ENCODE data around the gene GNAQ. TPM values are rescaled to one million over a fixed set of nuclear protein-coding genes. Genes with fewer than 3 reads are reported as not detected.
A peak's percentile ranks its signal among the peaks of the same experiment; 100 is the strongest.

Gene GNAQ
- total RNA-seq, 1 donor from 2014 or later = 97.5 TPM

DNA sequence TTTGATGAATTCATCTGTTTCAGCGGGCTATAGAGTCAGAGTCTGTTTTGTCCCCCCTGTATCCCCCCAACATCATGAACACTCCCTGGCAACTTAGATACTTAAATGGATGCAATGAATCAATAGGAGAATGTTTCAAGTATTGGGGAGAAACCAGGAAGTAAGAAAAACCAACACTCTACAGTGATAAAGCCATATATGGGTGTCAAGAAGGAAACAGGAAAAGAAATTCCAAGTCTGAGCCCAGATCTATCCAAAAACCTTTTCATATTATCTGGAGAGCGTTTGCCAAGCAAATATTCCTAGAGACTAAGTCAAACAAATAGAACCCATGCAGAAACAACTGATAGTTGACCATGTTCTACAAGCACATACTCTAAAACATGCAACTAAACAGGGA, 2.3 kb upstream of the GNAQ start:
- DNase-seq (ENCODE audit: low spot score) = no peak
- intact Hi-C loops (cut with DNase I) = loop anchor here (10.0 kb wide), 1 partner anchor 59 kb away; no protein-coding TSS in a partner anchor
- ATAC-seq = no peak

DNA sequence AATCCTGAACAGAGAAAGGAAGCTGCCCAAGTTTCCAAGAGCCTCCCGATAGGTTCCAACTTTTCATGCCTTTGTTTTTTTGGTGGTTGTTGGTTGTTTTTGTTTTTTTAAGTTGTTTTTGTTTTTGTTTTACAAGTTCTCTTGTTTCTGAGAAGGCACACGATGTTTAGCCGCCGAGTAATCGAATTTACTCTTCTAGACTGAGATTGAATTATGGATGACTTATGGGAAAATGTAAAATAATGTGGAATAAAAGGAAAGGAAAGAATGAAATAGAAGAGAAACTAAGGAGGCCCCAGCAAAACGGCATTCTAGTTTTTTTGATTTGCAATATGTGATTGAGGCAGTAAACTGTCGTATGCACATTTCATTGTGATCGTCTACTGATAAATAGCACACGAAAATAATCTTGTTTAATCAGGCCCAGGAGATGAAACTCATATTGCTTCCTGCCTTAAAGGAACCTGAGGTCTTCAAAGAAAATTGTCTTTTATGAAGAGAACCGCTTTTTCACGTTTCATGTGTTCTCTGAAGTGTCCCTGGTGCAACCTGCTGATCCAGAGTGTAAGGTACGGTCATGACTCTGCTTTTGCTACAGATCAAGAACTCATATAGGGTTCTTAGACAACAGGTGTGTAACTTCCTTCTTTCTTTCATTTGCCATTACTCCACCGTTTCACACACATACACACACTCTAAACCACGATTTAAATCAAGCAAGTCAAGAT, 1.3 kb upstream of the GNAQ start:
- DNase-seq (ENCODE audit: low spot score) (no peak), ATAC-seq (no peak)
- intact Hi-C loops (cut with DNase I) = loop anchor here (10.0 kb wide), 1 partner anchor 58 kb away; no protein-coding TSS in a partner anchor

DNA sequence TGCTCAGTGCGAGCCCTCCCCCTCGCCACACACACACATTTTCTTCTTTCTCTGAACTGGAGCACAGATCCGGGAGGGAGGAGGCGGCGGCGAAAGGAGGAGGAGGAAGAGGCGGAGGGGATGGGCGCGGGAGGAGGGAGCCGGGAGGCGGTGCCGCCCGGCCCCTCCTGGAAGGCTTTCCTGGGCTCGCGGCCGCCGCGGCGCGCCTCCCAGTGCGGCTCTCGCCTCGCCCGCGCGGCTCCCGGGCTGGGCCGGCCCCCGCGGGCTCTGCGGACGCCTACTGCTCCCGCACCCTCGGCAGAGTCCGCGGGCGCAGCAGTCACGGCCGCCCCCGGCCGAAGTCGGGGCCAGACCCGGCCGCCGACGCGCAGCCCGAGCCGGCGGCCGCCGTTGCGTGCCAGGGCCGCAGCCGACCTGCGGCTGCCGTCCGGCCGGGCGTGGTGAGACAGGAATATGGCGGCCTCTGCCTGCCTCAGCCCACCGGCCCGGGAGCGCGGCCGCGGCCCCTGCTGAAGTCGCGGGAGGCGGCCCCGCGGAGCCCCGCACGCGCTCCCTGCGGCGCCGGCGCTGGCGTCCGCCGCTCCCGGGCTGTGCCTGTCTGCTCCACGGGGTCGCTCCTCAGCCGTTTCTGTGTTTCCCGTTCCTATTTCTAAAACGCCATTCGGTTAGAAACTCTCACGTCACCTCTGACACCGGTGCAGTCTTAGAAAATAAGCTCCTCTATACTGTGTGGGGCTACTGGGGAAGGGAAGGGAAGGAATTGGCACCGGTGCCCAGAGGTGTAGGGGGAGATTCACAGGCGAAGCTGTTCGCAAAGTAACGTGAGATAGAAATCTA, 500 bp upstream of the GNAQ start:
- intact Hi-C loops (cut with DNase I) = loop anchor here (10.0 kb wide), 1 partner anchor 57 kb away; no protein-coding TSS in a partner anchor
- DNase-seq (ENCODE audit: low spot score) (peak; percentile 95), ATAC-seq (peak; percentile 97)

DNA sequence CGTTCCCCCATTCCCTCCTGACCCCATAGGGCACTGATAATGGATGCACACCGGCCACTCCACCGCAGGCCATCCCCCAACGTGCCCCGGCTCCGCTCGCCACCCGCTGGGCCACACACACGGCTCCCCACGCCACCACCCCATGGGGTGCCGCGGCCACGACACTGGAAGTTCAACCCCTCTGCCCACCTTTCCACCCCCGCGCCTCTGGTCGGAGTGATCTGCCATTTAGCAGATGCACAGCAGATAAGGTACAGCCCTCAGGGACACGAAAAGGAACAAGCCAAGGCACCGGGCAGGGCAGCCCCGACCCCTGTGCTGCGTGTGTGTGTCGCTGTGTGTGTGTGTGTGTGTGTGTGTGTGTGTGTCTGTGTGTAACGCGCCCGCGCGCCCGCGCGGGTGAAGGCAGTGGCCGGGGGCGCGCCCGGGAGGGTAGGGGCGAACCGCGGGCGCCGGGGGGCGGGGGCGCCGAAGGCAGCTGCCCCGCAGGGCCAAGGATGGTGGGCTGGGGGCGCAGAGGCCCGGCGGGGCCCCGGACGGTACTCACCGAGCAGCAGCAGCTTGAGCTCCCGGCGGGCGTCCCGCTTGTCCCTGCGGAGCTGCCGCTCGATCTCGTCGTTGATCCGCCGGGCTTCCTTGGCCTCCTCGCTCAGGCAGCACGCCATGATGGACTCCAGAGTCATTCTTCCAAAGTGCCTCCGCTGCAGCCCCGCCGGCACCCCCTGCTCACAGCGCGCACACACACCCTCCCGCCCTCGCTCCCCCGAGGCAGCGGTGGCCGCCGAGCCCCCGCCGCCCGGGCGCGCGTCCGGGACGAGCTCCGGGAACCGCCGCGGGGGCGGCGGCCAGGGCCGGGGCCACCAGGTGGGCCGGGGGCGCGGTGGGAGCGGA, 813 bp downstream of the GNAQ start:
- intact Hi-C loops (cut with DNase I) = loop anchor here (10.0 kb wide), 1 partner anchor 56 kb away; no protein-coding TSS in a partner anchor
- DNase-seq (ENCODE audit: low spot score) = peak; percentile 73
- peak; percentile 45 for ATAC-seq

DNA sequence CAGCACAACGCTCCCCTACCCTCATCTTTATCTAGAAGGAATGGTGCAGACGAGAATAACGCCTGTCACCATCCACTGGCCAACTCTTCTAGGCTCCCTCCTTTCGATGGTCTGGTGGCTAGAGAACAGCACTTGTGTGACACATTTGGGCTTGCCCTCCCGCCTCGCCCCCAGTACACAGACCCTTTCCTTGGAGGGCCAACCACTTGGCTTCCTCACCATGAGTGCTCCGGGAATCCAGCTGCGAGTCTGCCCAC, 1.4 kb downstream of the GNAQ start:
- no peak for DNase-seq (ENCODE audit: low spot score)
- peak; percentile 23 for ATAC-seq
- intact Hi-C loops (cut with DNase I) = loop anchor here (10.0 kb wide), 1 partner anchor 55 kb away; no protein-coding TSS in a partner anchor

DNA sequence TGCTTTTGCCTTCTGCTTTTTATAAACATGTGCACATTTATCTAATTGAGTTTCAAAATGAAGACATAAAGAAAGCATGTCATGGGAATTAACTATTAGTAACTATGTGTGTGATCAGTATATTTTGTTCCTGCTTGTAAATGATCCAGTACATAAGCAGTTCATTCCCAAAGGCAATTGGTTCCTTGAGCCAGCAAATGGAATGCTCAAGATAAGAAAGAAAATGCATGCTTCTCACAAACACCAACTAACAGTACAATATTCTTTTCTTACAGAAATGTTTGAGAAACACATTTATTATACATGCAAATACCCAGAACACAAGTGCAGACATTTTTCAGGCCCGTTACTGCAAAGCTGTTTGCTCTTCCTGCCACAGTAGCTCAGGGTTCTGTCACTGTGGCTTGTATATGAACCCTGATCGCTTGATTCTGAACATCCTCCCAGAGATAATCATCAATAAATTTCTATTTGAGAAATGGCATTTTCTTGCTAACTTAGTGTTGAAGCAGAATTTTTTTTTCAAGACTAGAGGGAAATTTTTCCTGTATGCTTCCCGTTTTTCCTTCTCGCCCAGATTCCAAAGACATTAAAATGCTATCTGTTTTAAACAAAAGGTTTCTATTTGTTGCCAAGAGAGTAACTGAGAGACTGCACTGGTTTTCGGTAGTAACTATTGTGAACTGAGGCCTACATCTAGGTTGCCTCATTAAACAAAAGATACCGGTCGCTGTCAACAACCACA, 1.9 kb downstream of the GNAQ start:
- intact Hi-C loops (cut with DNase I) = loop anchor here (10.0 kb wide), 1 partner anchor 55 kb away; no protein-coding TSS in a partner anchor
- no peak for DNase-seq (ENCODE audit: low spot score)
- ATAC-seq = no peak

GRCh38 chr9:78028926-78029325, 2.7 kb downstream of the GNAQ start:
- intact Hi-C loops (cut with DNase I) = no loop called here
- no peak for ATAC-seq
- no peak for DNase-seq (ENCODE audit: low spot score)

DNA sequence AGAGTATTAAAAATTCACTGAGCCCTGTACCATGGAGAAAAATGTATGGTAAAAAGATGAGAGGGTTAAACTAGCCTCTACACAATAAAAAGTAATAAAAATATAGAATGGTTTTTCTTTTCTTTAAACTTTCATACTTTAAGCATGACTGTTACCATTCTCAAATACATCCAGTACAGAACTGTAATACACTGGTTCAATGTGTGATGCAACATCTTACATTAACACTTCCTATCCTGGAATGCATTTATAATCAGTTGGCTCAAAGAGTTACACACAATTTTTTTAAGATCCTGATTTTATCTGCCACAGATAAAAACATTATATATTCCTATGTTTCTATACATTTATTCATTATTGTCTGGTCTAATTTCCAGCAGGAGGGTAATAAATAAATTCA, 4.7 kb downstream of the GNAQ start:
- DNase-seq (ENCODE audit: low spot score) = no peak
- intact Hi-C loops (cut with DNase I) = no loop called here
- no peak for ATAC-seq

DNA sequence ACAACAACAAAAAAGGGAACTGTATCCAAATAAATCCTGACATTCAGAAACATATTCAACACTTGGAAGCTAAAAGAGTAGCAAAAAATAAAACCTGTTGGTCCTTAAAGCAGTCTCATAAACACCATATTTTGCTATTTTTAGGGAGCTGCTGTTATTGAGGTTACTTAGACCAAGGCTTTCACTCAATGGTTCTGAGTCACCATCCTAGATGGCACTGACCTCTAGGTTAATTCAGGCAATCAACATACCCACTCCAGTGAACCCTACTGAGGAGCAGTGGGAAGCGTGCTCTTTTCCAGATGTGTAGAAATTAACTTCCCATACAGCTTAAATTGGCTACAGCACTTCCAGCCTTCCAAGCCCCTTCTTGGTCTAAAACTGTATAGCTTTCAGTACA, 5.2 kb downstream of the GNAQ start:
- intact Hi-C loops (cut with DNase I) = no loop called here
- ATAC-seq (no peak), DNase-seq (ENCODE audit: low spot score) (no peak)

- ATAC-seq = no peak
- intact Hi-C loops (cut with DNase I) = no loop called here
- no peak for DNase-seq (ENCODE audit: low spot score)
These were observed 6.4 kb downstream of the GNAQ start for GRCh38 chr9:78025186-78025585.

- DNase-seq (ENCODE audit: low spot score) (no peak), ATAC-seq (peak; percentile 68)
- intact Hi-C loops (cut with DNase I) = no loop called here
These were observed 8.4 kb downstream of the GNAQ start for GRCh38 chr9:78023003-78023741.

DNA sequence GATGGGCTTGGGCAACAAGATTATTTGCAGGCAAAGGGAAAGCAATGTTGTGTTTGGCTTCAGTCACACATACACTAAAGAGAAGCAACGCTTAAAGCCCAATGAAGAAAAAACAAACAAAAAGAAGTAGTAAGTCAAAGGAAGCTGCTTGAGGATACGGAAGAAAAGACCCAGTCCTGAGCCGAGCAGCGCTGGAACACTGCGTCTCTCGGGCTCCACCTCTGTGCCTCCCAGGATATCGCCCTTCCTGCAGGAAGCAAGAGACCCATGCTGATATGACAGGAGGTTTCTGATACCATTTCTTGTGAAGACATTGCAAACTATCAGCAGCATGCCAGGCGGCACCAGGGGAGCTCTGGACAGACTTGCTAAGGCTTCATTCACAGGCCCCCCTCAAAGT, 9.9 kb downstream of the GNAQ start:
- DNase-seq (ENCODE audit: low spot score) (no peak), ATAC-seq (peak; percentile 88)
- intact Hi-C loops (cut with DNase I) = no loop called here

DNA sequence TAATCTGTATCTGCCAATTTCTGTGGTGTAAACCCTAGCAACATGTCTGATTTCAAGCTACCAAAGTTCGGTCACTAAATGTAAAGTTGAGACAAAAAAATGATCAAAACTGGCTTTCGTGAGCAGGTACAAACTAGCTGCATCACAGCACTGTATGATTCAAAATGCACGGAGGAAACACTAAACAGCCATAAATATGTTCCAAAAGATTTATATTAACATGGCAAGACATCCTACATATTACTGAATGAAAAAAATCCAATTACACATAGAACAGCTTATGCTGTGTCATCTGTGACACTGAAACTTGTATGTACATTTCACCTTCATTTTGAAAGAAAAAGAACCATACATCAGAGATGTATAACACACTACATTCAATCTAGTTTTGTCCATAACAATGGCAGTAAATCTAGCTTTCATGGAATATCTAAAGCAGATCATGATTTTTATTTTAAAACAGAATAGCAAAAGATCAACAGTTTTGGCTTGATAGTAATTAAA, 14.4 kb downstream of the GNAQ start:
- DNase-seq (ENCODE audit: low spot score) (no peak), ATAC-seq (no peak)
- intact Hi-C loops (cut with DNase I) = no loop called here

DNA sequence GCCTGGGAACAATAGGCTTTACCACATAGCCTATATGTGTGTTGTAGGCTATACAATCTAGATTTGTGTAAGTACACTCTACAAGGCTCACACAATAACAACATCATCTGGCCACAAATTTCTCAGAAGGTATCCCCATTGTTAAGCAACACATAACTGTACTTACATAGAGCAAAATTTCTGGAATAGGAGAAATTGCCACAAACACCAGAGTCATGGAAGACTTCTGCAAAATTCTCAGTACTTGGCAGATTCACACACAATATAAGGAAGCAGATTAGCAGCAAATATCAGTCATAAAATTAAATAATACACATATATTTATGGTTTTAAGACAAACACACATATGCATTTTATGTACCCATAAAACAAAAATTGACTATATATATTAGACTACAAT, 16.4 kb downstream of the GNAQ start:
- DNase-seq (ENCODE audit: low spot score) = no peak
- ATAC-seq = no peak
- intact Hi-C loops (cut with DNase I) = no loop called here

DNA sequence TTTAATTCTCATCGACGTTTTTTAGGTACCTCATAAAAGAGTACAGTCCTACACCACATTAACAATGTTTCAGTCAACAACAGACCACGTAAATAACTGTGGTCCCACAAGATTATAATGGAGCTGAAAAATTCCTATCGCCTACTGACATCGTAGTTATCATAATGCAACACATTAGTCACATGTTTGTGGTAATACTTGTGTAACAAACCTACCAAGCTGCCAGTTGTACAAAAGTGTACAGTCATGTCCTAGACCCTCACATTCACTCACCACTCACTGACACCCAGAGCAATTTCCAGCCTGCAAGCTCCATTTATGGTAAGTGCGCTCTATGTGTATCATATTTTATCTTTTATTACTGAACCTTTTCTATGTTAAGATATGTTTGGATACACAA, 16.8 kb downstream of the GNAQ start:
- DNase-seq (ENCODE audit: low spot score) (no peak), ATAC-seq (no peak)
- intact Hi-C loops (cut with DNase I) = no loop called here

DNA sequence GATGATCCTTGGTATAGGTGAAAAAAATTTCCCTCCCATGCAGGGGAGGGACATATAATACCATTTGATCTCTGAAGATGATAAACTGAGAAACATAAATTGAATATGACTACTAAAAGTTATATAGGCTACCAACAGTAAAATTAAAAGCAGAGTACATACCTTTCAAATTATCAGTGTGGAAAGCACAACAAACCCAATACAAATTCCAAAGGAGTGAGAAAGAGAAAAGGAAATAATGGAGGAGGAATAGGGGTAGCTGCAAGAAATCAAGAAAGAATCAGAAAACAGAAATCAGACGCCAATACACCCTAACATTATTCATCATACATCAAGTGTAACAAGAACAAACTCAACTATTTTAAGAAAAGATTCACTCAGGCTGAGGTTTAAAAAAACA, 17.7 kb downstream of the GNAQ start:
- DNase-seq (ENCODE audit: low spot score) (no peak), ATAC-seq (no peak)
- intact Hi-C loops (cut with DNase I) = no loop called here

GRCh38 chr9:78011049-78011448, 20.6 kb downstream of the GNAQ start:
- ATAC-seq = no peak
- intact Hi-C loops (cut with DNase I) = no loop called here
- DNase-seq (ENCODE audit: low spot score) = no peak

DNA sequence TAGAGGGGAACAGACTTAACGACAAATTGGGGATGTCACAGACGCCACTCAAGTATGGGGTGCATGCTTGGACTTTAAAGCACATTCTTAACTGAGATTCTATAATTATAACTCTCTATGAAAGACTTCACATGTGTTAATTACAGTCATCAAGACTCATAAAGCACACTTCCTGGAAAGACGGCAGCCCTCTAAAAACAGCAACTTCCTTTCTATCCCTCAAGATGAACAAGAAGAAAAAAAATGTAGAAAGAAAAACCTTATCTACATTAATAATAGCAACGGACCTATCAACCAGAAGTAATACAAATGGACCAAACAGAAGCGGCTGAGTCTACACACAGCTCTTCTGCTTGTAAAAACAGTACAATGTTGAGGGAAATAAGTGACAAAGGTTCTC, 21.2 kb downstream of the GNAQ start:
- no peak for DNase-seq (ENCODE audit: low spot score)
- no peak for ATAC-seq
- intact Hi-C loops (cut with DNase I) = no loop called here
